GM18508 (cell line): ENCODE measurements around the gene TMEM63A.
"Not testable (repeated sequence)": the region's sequence is repeated elsewhere in the genome, so short reads cannot be mapped to it uniquely, and the experiment has no call there.

Source experiments
- ATAC-seq: cut with Tn5 transposase; IDR thresholded peaks from one replicate; pipeline ENCODE4 v1.9.1; 2021; ENCODE audit warnings: moderate number of reproducible peaks; ENCODE audit not compliant: insufficient read depth, unreplicated experiment

The TMEM63A gene

GRCh38 chr1:225846331-225847310 is 35.6 kb downstream of the TMEM63A start:
- ATAC-seq = no peak

DNA sequence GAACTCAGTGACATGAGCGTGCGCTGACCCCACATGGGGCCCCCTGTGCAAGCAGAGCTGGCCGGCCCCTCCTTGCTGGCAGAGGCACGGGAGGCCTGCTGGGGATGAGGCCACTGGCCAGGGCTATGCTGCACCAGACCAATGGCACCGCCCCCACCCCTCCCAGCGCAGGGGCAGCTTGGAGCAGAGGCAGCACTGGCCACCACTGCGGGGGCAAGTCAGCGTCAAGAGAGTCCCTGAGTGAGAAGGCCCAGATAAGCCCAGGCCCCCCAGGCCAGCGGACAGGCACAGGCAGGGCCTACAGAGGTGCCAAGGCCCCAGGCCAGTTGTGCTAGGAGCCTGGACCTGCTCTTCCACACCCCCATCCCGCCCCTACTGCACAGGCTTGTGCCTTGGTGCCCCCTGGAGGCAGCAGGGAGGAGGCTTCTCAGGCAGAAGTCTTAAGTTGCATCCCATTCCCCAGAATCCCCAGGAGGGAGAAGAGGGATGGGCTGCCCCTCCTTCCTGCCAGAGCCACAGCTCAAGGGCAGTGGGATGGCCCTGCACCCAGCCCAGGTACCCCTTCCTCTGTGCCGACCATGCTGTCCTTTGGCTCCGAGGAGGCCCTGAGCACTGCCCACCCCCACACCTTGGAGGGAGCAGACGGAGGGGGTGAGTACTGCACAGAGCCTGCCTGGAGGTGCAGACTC is 36.5 kb downstream of the TMEM63A start:
- ATAC-seq = no peak

DNA sequence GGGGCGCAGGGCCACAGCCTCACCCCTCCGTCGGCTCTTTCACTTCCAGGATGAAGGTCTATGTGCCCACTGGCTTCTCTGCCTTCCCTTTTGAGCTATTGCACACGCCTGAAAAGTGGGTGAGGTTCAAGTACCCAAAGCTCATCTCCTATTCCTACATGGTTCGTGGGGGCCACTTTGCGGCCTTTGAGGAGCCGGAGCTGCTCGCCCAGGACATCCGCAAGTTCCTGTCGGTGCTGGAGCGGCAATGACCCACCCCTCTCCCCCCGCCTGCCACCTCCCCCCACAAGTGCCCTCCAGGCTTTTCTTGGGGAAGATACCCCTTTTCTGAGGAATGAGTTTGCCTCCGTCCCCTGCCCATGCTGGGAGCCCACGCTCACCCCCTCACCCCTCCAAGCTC is 37.1 kb downstream of the TMEM63A start:
- no peak for ATAC-seq

DNA sequence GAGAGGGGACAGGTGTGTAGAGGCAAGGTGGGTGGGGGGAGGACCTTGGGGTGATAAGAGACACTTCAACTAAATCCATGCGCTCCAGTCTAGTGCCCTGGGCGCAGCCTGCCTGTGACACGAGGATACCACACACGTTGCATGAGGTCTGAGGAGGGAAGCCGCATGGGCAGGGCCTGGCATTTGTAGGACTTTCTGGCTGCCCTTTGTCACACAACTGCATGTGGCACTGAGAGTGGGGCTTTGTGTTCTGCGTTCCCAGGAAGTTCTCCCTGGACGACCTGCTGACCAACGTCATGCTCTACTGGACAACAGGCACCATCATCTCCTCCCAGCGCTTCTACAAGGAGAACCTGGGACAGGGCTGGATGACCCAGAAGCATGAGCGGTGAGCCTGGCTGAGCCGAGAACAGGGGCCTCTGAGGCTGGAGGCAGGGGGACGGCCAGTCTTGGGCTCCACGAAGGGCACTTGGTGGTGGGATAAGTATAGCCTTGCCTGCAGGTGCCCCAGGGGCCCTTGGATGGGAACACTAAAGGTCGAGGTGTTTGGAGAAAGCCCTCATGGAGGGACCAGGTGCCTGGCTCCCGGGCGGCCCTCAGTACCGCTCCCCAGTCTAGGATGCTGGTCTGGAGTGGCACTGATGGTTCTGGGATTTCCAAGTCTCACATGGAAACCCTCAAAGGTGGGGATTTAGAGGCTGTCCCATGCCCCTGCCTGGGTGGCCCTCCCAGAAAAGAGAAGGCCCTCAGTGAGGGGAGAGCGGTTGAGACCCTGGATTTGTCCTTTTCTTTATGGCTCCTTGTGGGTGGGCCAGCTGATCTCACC is 37.7 kb downstream of the TMEM63A start:
- ATAC-seq = no peak

DNA sequence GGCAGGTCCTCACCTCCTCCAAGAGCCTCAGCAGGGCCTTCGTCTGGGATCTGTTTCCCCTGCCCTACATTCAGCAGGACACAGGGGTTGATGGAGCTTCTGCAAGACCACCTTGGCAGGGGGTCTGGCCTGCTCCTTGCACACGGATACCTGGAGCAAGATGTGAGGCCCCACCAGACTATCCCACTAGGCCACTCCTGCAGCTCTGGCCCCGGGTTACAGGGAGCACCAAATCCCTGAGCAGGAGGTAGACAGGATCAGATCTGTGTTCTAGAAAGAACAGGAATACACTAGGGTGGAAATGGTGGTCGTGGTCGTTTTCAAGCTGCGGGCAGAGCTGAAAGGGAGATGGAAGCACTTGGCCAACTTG is 38.8 kb downstream of the TMEM63A start:
- ATAC-seq = no peak

DNA sequence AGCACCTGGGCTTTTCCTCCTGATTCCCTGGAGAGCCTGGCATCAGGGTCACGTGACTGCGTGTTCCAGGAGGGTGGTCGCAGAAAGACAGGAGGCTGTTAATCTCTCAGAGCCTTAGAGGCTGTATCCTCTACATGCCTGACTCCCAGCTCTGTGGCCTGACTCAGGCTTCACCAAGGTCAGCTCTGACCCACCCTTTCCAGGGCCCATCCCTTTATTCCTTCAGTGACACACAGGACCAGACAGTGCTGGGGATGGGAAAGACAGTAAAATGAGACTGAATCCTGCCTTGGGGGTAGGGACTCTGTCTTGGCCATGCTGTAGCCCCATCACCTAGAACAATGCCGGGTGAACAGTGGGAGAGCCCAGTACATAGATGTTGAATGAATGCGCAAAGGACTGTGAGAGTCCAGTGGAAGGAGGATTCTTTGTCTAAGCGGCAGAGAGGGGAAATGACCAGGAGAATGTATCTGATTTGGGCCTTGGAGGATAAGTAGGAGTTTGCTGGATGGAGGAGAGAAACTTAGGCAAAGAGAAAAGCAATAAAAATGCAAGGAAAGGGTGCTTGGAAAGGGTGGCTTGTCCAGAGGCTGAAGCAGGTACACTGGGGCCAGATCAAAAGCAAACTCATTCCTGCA is 39.3 kb downstream of the TMEM63A start:
- no peak for ATAC-seq

- ATAC-seq = no peak
Observed at GRCh38 chr1:225842074-225842473, 40.1 kb downstream of the TMEM63A start.

DNA sequence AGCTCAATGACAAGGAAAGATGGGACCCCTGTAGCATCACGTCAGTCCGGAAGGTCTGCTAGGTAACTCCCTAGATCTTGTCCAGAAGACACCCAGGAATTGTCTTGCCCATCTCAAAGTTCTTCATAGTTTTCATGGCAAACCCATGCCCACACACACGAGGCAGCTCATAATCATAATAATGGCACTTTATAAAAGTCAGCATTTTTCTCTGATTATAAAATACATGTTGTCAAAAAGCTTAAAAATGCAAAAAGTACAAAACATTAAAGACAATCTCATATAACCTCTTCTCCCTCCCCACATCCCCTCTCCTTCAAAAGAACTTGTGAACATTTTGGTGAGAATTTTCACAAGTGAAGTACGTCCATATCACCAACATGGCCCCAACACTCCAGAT is 41.5 kb downstream of the TMEM63A start:
- no peak for ATAC-seq

DNA sequence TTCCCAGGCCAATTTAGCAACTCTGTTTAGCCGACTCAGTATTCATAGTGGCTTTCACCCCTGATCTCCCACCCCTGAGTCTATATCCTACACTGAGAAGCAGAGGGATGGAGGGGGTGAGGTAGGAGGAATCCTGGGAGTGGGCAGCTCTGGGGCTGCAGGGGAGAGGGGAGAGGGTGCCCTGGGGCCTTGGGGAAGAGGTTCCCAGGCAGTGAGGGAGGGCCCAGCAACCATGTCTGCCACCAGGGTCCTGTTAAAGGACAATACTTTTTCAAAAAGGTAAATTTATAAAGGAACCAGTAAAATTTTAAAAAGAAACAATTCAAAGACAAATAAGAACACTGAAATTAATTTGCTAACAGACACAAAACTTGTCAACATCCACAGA is 42.0 kb downstream of the TMEM63A start:
- ATAC-seq = no peak

- ATAC-seq = no peak
Observed at GRCh38 chr1:225838793-225839192, 43.4 kb downstream of the TMEM63A start.

DNA sequence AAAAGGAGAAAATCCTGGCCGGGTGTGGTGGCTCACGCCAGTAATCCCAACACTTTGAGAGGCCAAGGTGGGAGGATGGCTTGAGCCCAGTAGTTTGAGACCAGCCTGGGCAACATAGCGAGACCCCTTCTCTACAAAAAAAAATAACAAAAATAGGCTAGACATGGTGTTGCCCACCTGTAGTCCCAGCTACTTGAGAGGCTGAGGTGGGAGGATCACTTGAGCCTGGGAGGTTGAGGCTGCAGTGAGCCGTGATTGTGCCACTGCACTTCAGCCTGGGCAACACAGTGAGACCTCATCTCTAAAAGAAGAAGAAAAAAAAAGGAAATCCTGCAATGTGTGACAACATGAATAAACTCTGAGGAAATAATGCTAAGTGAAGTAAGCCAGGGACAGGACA is 45.9 kb downstream of the TMEM63A start:
- ATAC-seq = not testable (repeated sequence)

DNA sequence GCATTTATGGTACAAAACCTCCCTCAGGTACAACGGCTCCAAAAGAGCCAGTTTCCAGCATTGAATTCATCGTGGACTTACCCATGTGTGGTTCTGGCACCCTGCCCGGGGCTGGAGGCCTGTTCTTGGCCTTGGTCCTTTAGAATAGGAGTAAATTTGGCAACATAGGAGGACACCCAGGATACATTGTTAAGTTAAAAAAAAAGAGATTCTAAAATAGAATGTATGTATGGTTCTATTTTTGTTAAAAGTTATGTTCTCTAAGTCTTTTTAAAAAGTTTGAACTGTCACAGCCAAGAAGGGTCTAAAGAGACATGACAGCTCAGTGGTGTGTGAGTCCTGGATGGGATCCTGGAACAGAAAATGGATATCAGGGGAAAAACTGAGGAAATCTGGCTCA is 46.3 kb downstream of the TMEM63A start:
- no peak for ATAC-seq

DNA sequence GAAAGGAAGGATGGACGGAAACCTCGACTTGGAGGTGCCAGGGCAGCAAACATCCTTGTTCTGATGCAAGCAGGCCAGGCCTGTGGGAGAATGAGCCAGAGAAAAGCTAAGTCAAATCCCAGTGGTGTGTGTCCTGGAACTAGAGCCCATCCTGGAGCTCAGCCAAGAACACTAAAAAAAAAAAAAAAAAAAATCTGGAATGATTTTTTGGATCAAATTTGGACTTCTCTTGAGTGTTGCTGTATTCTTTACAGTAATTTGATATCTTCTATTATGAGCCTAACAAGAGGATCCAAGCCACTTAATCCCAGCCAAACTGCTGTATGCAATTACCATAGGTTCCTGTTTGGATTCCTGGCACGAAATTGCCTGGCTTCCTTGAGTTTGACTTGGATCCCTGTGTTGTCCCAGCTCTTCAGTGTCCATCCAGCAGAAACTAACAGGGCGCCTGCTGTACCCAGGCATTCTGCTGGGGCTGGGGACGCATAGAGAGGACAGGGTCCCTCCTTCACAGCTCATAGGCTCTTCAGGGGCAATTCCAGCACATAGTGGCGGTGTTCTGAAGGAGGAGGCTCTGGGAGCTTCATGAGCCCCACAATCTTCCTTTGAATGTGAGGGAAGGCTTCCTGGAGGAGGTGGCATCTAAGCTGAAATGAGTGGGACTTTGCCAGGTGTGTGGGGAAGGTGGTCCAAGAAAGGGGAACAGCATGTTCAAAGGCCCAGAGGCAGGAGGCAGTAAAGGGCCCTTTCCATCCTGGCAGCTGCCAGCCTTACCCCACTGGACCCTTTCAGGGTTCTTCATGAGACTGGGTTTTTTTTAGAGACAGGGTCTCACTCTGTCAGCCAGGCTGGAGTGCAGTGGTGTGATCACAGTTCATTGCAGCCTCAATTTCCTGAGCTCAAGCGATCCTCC is 47.5 kb downstream of the TMEM63A start:
- no peak for ATAC-seq

GRCh38 chr1:225830841-225831240 is 51.3 kb downstream of the TMEM63A start:
- ATAC-seq = no peak

- ATAC-seq = no peak
Observed at GRCh38 chr1:225828706-225829345, 53.4 kb downstream of the TMEM63A start.

DNA sequence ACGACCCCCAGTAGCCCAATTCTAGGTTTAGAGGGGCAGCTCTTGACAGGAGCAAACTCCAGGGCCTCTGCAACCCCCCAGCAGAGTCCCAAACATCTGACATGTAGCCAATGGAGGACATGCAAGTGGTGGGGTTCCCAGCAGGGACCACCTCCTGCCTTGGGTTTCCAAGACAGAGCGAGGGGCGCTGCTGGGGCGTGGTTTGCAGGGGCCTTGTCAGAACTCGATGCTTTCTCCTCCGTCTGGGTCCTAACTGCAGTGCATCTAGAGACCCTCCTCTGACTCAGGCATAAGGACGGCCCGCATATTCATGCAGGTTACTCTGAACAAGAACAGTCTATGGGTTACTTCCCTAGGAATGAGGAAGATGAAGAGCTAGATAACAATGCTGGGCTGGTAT is 55.1 kb downstream of the TMEM63A start:
- ATAC-seq = no peak

DNA sequence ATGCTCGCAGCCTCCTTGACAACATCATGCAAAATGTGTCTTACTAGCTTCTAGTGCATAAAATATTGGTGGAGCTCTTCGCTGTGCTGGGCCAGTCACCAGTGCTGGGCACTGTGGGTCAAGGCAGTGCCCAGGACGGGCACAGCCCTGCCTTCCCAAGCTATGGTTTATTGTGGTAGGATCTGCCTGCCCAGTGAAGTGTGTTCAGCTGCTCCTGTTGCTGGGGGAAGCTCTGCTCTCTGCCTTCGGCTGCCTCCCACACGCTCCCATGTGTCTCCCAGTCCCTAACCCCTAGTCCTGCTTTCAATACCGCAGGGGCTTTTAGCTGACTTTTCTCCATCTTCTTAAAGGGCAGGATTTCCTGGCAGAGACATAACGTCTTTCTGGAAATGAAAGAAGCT is 56.6 kb downstream of the TMEM63A start:
- ATAC-seq = no peak

- ATAC-seq = no peak
Observed at GRCh38 chr1:225825078-225825477, 57.1 kb downstream of the TMEM63A start.

GRCh38 chr1:225824533-225824941 is 57.6 kb downstream of the TMEM63A start:
- ATAC-seq = no peak
